ENCODE results near the gene ROPN1B.

ROPN1B gene

GRCh38 chr3:126005951-126006350 lies 37.0 kb downstream of the ROPN1B start:
- DNase-seq = no peak

GRCh38 chr3:126008219-126008618 lies 39.2 kb downstream of the ROPN1B start:
- no peak for DNase-seq

- no peak for DNase-seq
Observed at GRCh38 chr3:126009181-126009580, 40.2 kb downstream of the ROPN1B start.

GRCh38 chr3:126013751-126014156 lies 44.8 kb downstream of the ROPN1B start:
- no peak for DNase-seq

- DNase-seq = no peak
Observed at GRCh38 chr3:126014252-126014651, 45.3 kb downstream of the ROPN1B start.

GRCh38 chr3:126015075-126015474 lies 46.1 kb downstream of the ROPN1B start:
- DNase-seq = no peak

- no peak for DNase-seq
Observed at GRCh38 chr3:126016616-126017015, 47.6 kb downstream of the ROPN1B start.

GRCh38 chr3:126017362-126017761 lies 48.4 kb downstream of the ROPN1B start:
- no peak for DNase-seq

- no peak for DNase-seq
Observed at GRCh38 chr3:126018545-126018944, 49.6 kb downstream of the ROPN1B start.

- DNase-seq = no peak
Observed at GRCh38 chr3:126018995-126019394, 50.0 kb downstream of the ROPN1B start.

GRCh38 chr3:126019683-126020082 lies 50.7 kb downstream of the ROPN1B start:
- no peak for DNase-seq

- DNase-seq = no peak
Observed at GRCh38 chr3:126021224-126021623, 52.2 kb downstream of the ROPN1B start.

- DNase-seq = no peak
Observed at GRCh38 chr3:126021702-126022101, 52.7 kb downstream of the ROPN1B start.

GRCh38 chr3:126022741-126023359 lies 53.9 kb downstream of the ROPN1B start:
- DNase-seq = no peak

GRCh38 chr3:126023390-126023789 lies 54.4 kb downstream of the ROPN1B start:
- no peak for DNase-seq

GRCh38 chr3:126024049-126024854 lies 55.3 kb downstream of the ROPN1B start:
- no peak for DNase-seq

- DNase-seq = no peak
Observed at GRCh38 chr3:126025116-126025729, 56.2 kb downstream of the ROPN1B start.

- no peak for DNase-seq
Observed at GRCh38 chr3:126025862-126026261, 56.9 kb downstream of the ROPN1B start.

GRCh38 chr3:126026277-126026751 lies 57.3 kb downstream of the ROPN1B start:
- DNase-seq = no peak

- DNase-seq = no peak
Observed at GRCh38 chr3:126026761-126027160, 57.8 kb downstream of the ROPN1B start.

- no peak for DNase-seq
Observed at GRCh38 chr3:126028096-126028495, 59.1 kb downstream of the ROPN1B start.

- DNase-seq = no peak
Observed at GRCh38 chr3:126029241-126029640, 60.3 kb downstream of the ROPN1B start.

GRCh38 chr3:126030455-126030854 lies 61.5 kb downstream of the ROPN1B start:
- no peak for DNase-seq

GRCh38 chr3:126031981-126032471 lies 63.0 kb downstream of the ROPN1B start:
- DNase-seq = no peak
